A549 (cell line): Measurements from ENCODE around the gene F2RL1. TPM values are rescaled to one million over a fixed set of nuclear protein-coding genes. Genes with fewer than 3 reads are reported as not detected.
"Not testable (repeated sequence)": the region's sequence is repeated elsewhere in the genome, so short reads cannot be mapped to it uniquely, and the experiment has no call there.

Experiments used
- ATAC-seq, 2 experiments: fragments of 200-7000 bp in 1 of 2; fragments of >200 bp in 1 of 2; cut with Nextera tagmentation in 1 of 2; cut with Tn5 transposase in 1 of 2; 3 replicates each; pipeline versions ENCODE4 v1.8.0 to v1.9.1; 2018 to 2020; ENCODE audit warnings: mild to moderate bottlenecking in 1 of 2, moderate library complexity in 1 of 2
- CTCF ChIA-PET: fragments of 300-600 bp; sonication (Branson Sonifier 250); formaldehyde crosslinking; extraction: SDS; loops from one replicate; lab custom pipeline; 2021; ENCODE audit warnings: antibody characterized with exemption, inconsistent platforms; lab: Yijun Ruan, JAX
- POLR2A ChIA-PET: fragments of 350-600 bp; formaldehyde crosslinking; extraction: SDS; loops from one replicate; lab custom pipeline; 2021; ENCODE audit warnings: antibody characterized with exemption, inconsistent platforms; lab: Yijun Ruan, JAX
- DNase-seq, 2 experiments: peaks; one replicate each; pipeline versions ENCODE4 v3.0.0 to v3.0.0-alpha.2; 2011 to 2016; ENCODE audit warnings: low read depth in 1 of 2, low spot score in 1 of 2
- FAIRE-seq: peaks from 2 replicates; lab custom pipeline; 2011; peaks lifted over from hg19 to GRCh38; lab: Jason Lieb, UNC
- H3K27ac ChIP-seq, 2 experiments: fragments of >200 bp; sonication (Bioruptor Twin); formaldehyde crosslinking; 3 replicates each; pipeline ENCODE4 v1.5.1; 2016 to 2017
- H3K4me1 ChIP-seq: fragments of >200 bp; sonication (Bioruptor Twin); formaldehyde crosslinking; 3 replicates; pipeline ENCODE4 v1.6.1; 2016
- H3K4me2 ChIP-seq: fragments of >200 bp; sonication (Bioruptor Twin); formaldehyde crosslinking; 3 replicates; pipeline ENCODE4 v1.6.1; 2016
- H3K4me3 ChIP-seq: fragments of >200 bp; sonication (Bioruptor Twin); formaldehyde crosslinking; 3 replicates; pipeline ENCODE4 v1.5.1; 2016
- H3K9me3 ChIP-seq: fragments of >200 bp; sonication (Bioruptor Twin); formaldehyde crosslinking; 3 replicates; pipeline ENCODE4 v1.6.1; 2016
- BHLHE40 ChIP-seq: IDR thresholded peaks from 2 replicates; pipeline ENCODE4 v1.6.1; 2012; ENCODE audit warnings: low read depth, low read length, inconsistent platforms
- EHMT2 ChIP-seq: fragments of 200-600 bp; sonication (generic); IDR thresholded peaks from 2 replicates; pipeline ENCODE4 v1.6.1; 2016; ENCODE audit warnings: antibody characterized with exemption, low read depth, mild to moderate bottlenecking, moderate library complexity
- FOSL2 ChIP-seq, 2 experiments: fragments of 450-650 bp in 1 of 2; fragments of >200 bp in 1 of 2; sonication (Bioruptor Twin) in 1 of 2; formaldehyde crosslinking; IDR thresholded peaks; 2 replicates each; pipeline versions ENCODE4 v1.5.0 to v1.6.1; 2016 to 2020; ENCODE audit warnings: mild to moderate bottlenecking in 1 of 2, moderate library complexity in 1 of 2
- FOXS1 ChIP-seq: fragments of 250-450 bp; sonication (Bioruptor Pico); IDR thresholded peaks from 2 replicates; pipeline ENCODE4 v1.5.0; 2020; ENCODE audit warnings: mild to moderate bottlenecking, moderate library complexity
- GATA3 ChIP-seq: IDR thresholded peaks from 2 replicates; pipeline ENCODE4 v1.6.1; 2012; ENCODE audit warnings: borderline replicate concordance
- HEYL ChIP-seq: fragments of 250-450 bp; sonication (Bioruptor Pico); IDR thresholded peaks from 2 replicates; pipeline ENCODE4 v1.8.0; 2021; ENCODE audit warnings: mild to moderate bottlenecking, moderate library complexity
- HOXB13 ChIP-seq: fragments of 250-450 bp; sonication (Bioruptor Pico); IDR thresholded peaks from 2 replicates; pipeline ENCODE4 v1.5.0; 2020; ENCODE audit warnings: low read depth, mild to moderate bottlenecking, moderate library complexity
- HOXB5 ChIP-seq: fragments of 250-450 bp; sonication (Bioruptor Pico); IDR thresholded peaks from 2 replicates; pipeline ENCODE4 v1.5.0; 2020; ENCODE audit warnings: mild to moderate bottlenecking, moderate library complexity
- JUN ChIP-seq, 2 experiments: fragments of >200 bp; sonication (Bioruptor Twin); formaldehyde crosslinking; IDR thresholded peaks; 2 replicates in 1 of 2; 3 replicates in 1 of 2; pipeline ENCODE4 v1.6.1; 2016 to 2017
- KDM1A ChIP-seq: fragments of 200-600 bp; sonication (generic); IDR thresholded peaks from 2 replicates; pipeline ENCODE4 v1.6.1; 2016; ENCODE audit warnings: low read depth, mild to moderate bottlenecking
- MYC ChIP-seq: IDR thresholded peaks from 2 replicates; pipeline ENCODE4 v1.6.1; 2012; ENCODE audit warnings: mild to moderate bottlenecking, inconsistent platforms, low read length, improper control_type of control experiment, borderline replicate concordance
- POLR2A ChIP-seq: IDR thresholded peaks from 2 replicates; pipeline ENCODE4 v1.6.1; 2012; ENCODE audit warnings: mild to moderate bottlenecking, low read length
- RCOR1 ChIP-seq: fragments of 150-350 bp; IDR thresholded peaks from 2 replicates; pipeline ENCODE4 v1.6.1; 2014; ENCODE audit warnings: antibody characterized with exemption, low read length, low read depth
- RFX5 ChIP-seq: fragments of 450-650 bp; IDR thresholded peaks from 2 replicates; pipeline ENCODE4 v1.7.1; 2014; ENCODE audit warnings: antibody characterized with exemption, mild to moderate bottlenecking, moderate library complexity
- SMC3 ChIP-seq: fragments of >200 bp; sonication (Bioruptor Twin); formaldehyde crosslinking; IDR thresholded peaks from 3 replicates; pipeline ENCODE4 v1.6.1; 2018; ENCODE audit warnings: inconsistent platforms
- TP53 ChIP-seq: fragments of 250-450 bp; sonication (Bioruptor Pico); IDR thresholded peaks from 2 replicates; pipeline ENCODE4 v1.5.0; 2021; ENCODE audit warnings: mild to moderate bottlenecking, moderate library complexity
- ZNF302 ChIP-seq: fragments of 250-450 bp; sonication (Bioruptor Pico); IDR thresholded peaks from 2 replicates; pipeline ENCODE4 v1.9.0; 2021; ENCODE audit warnings: inconsistent platforms, mild to moderate bottlenecking, moderate library complexity
- ZSCAN20 ChIP-seq: fragments of 250-450 bp; sonication (Bioruptor Pico); IDR thresholded peaks from 2 replicates; pipeline ENCODE4 v1.8.0; 2022; ENCODE audit warnings: mild to moderate bottlenecking, moderate library complexity
- WGBS: methylation state at CpG from one replicate; pipeline ENCODE4 v1.1.6; 2017; ENCODE audit errors: missing lambda C conversion rate; 5-methylcytosine and 5-hydroxymethylcytosine counted together
- polyA plus RNA-seq, 4 experiments: library from polyadenylated mRNA; depleted of rRNA in 3 of 4; stranded (reverse); fragments of >200 nt; fragmentation: RNase III in 1 of 4; extraction: RNeasy Plus Mini Kit Qiagen cat#74134 plus additional on column Dnase treatment in 1 of 4; gene quantifications; 2 replicates in 3 of 4; 3 replicates in 1 of 4; pipeline ENCODE4 v1.2.3, GENCODE V29; 2011 to 2017
- TF ChIP-seq, protein P1 (sequence below): fragments of >200 bp; sonication (Bioruptor Twin); formaldehyde crosslinking; IDR thresholded peaks from 3 replicates; pipeline ENCODE4 v1.6.1; 2016
- TF ChIP-seq, protein P2 (sequence below): fragments of 150-350 bp; IDR thresholded peaks from 2 replicates; pipeline ENCODE4 v1.6.1; 2014; ENCODE audit warnings: low read depth, mild to moderate bottlenecking, low read length
- TF ChIP-seq, protein P3 (sequence below): fragments of 450-650 bp; IDR thresholded peaks from 2 replicates; pipeline ENCODE4 v1.6.1; 2014; ENCODE audit warnings: antibody characterized with exemption
- TF ChIP-seq, protein P4 (sequence below): fragments of 250-450 bp; sonication (Bioruptor Pico); IDR thresholded peaks from 2 replicates; pipeline ENCODE4 v1.5.0; 2021; ENCODE audit warnings: mild to moderate bottlenecking, moderate library complexity, borderline replicate concordance
- TF ChIP-seq, protein P5 (sequence below): fragments of >200 bp; sonication (Bioruptor Twin); formaldehyde crosslinking; IDR thresholded peaks from 2 replicates; pipeline ENCODE4 v1.6.1; 2016

Gene F2RL1
- polyA plus RNA-seq, 2 of the 4 experiments (the other 2 are of a cell fraction): 88.7 to 226 TPM

DNA sequence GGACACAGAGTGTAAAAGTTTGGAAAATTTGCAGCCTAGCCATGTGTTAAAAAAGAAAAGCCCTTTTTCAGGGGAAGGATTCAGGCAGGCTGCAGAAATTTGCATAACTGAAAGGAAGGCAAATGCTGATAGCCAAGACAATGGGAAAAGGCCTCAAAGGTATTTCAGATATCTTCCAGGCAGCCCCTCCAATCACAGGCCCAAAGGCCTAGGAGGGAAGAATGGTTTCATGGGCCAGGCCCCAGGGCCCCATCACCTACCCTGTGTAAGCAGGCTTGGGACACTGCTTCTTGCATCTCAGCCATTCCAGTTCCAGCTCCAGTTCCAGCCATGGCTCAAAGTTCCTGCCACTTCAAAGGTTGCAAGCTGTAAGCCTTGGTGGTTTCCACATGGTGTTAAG, 35.8 kb downstream of the F2RL1 start:
- DNase-seq (no peak), ATAC-seq (no peak), FAIRE-seq (no peak)
- H3K27ac ChIP-seq: no peak overlapping the region
- ChIA-PET POLR2A (no interaction called here), CTCF (interaction anchor here (0.7 to 1.7 kb wide), 3 partner anchors 11 to 162 kb away, joined by 3 to 9 read pairs (median 4); no protein-coding TSS in a partner anchor)
- TF ChIP-seq, protein P1, sequence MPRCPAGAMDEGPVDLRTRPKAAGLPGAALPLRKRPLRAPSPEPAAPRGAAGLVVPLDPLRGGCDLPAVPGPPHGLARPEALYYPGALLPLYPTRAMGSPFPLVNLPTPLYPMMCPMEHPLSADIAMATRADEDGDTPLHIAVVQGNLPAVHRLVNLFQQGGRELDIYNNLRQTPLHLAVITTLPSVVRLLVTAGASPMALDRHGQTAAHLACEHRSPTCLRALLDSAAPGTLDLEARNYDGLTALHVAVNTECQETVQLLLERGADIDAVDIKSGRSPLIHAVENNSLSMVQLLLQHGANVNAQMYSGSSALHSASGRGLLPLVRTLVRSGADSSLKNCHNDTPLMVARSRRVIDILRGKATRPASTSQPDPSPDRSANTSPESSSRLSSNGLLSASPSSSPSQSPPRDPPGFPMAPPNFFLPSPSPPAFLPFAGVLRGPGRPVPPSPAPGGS: no peak
- no peak for TF ChIP-seq POLR2A
- no peak for TF ChIP-seq SMC3
- no peak for TF ChIP-seq ZNF302 (CRISPR knock-in tag)
- no peak for TF ChIP-seq RCOR1
- TF ChIP-seq KDM1A: no peak
- TF ChIP-seq, protein P2, sequence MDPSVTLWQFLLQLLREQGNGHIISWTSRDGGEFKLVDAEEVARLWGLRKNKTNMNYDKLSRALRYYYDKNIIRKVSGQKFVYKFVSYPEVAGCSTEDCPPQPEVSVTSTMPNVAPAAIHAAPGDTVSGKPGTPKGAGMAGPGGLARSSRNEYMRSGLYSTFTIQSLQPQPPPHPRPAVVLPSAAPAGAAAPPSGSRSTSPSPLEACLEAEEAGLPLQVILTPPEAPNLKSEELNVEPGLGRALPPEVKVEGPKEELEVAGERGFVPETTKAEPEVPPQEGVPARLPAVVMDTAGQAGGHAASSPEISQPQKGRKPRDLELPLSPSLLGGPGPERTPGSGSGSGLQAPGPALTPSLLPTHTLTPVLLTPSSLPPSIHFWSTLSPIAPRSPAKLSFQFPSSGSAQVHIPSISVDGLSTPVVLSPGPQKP: no peak
- no peak for TF ChIP-seq HOXB13 (CRISPR knock-in tag)
- TF ChIP-seq, protein P3, sequence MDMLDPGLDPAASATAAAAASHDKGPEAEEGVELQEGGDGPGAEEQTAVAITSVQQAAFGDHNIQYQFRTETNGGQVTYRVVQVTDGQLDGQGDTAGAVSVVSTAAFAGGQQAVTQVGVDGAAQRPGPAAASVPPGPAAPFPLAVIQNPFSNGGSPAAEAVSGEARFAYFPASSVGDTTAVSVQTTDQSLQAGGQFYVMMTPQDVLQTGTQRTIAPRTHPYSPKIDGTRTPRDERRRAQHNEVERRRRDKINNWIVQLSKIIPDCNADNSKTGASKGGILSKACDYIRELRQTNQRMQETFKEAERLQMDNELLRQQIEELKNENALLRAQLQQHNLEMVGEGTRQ: no peak
- no peak for TF ChIP-seq HEYL (CRISPR knock-in tag)
- no peak for TF ChIP-seq HOXB5 (CRISPR knock-in tag)
- TF ChIP-seq JUN (IDR thresholded peaks at IDR 0.05): no peak
- no peak for TF ChIP-seq MYC
- TF ChIP-seq FOXS1 (CRISPR knock-in tag): no peak
- no peak for TF ChIP-seq ZSCAN20 (CRISPR knock-in tag)
- TF ChIP-seq EHMT2: no peak
- no peak overlapping the region for H3K4me3 ChIP-seq
- H3K4me2 ChIP-seq: no peak overlapping the region
- no peaks in the 10 kb centered on the region for H3K9me3 ChIP-seq
- peaks cover 10% of the 10 kb centered on the region for H3K4me1 ChIP-seq

DNA sequence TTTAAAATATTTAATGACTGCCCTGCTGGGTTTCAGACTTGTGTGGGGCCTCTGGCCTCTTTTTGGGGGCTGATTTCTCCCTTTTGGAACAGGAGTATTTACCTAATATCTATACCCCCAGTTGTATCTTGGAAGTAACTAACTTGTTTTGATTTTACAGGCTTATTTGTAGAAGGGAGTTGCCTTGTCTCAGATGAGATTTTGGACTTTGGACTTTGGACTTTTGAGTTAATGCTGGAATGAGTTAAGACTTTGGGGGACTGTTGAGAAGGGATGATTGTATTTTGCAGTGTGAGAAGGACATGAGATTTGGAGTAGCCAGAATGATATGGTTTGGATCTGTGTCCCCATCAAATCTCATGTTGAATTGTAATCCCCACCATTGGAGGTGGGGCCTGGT, 36.7 kb downstream of the F2RL1 start:
- CTCF ChIA-PET: interaction anchor here (0.7 to 1.7 kb wide), 4 partner anchors 10 to 161 kb away, joined by 3 to 9 read pairs (median 4); no protein-coding TSS in a partner anchor
- DNase-seq, POLR2A ChIA-PET, H3K4me1 ChIP-seq, ATAC-seq, H3K9me3 ChIP-seq, H3K4me3 ChIP-seq, FAIRE-seq: not testable (repeated sequence)
- H3K4me2 ChIP-seq: peak overlapping the region; percentile 31
- peak overlapping the region in 1 of 2 experiments; percentile 47; a peak in 1 of 6 replicates for H3K27ac ChIP-seq

DNA sequence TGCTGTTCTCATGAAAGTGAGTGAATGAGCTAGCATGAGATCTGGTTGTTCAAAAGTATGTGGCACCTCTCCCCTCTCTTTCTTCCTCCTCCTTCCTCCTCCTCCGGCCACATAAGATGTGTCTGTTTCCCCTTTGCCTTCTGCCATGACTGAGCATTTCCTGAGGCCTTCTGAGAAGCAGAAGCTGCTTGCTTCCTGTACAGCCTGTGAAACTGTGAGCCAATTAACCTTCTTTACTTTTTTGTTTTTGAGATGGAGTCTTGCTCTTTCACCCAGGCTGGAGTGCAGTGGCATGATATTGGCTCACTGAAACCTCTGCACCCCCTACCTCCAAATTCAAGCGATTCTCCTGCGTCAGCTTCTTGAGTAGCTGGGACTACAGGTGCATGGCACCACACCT, 37.1 kb downstream of the F2RL1 start:
- no peaks in the 10 kb centered on the region for H3K9me3 ChIP-seq
- ChIA-PET POLR2A (no interaction called here), CTCF (interaction anchor here (0.9 to 1.7 kb wide), 5 partner anchors 12 to 221 kb away, joined by 3 to 9 read pairs (median 3); no protein-coding TSS in a partner anchor)
- H3K4me3 ChIP-seq: no peak overlapping the region
- DNase-seq: no peak
- WGBS: 94% methylated on average over 3 of the region's 3 CpGs
- TF ChIP-seq KDM1A: no peak
- no peak for TF ChIP-seq BHLHE40
- TF ChIP-seq HOXB5 (CRISPR knock-in tag): no peak
- TF ChIP-seq, protein P4, sequence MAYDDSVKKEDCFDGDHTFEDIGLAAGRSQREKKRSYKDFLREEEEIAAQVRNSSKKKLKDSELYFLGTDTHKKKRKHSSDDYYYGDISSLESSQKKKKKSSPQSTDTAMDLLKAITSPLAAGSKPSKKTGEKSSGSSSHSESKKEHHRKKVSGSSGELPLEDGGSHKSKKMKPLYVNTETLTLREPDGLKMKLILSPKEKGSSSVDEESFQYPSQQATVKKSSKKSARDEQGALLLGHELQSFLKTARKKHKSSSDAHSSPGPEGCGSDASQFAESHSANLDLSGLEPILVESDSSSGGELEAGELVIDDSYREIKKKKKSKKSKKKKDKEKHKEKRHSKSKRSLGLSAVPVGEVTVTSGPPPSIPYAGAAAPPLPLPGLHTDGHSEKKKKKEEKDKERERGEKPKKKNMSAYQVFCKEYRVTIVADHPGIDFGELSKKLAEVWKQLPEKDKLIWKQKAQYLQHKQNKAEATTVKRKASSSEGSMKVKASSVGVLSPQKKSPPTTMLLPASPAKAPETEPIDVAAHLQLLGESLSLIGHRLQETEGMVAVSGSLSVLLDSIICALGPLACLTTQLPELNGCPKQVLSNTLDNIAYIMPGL (CRISPR knock-in tag): no peak
- TF ChIP-seq GATA3: no peak
- TF ChIP-seq RFX5: no peak
- TF ChIP-seq ZSCAN20 (CRISPR knock-in tag): no peak
- TF ChIP-seq TP53 (CRISPR knock-in tag): no peak
- TF ChIP-seq, protein P5, sequence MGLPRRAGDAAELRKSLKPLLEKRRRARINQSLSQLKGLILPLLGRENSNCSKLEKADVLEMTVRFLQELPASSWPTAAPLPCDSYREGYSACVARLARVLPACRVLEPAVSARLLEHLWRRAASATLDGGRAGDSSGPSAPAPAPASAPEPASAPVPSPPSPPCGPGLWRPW: no peak
- TF ChIP-seq HEYL (CRISPR knock-in tag): no peak
- TF ChIP-seq EHMT2: no peak
- no peak for TF ChIP-seq FOSL2 (IDR thresholded peaks at IDR 0.05)
- TF ChIP-seq FOSL2 (CRISPR knock-in tag; IDR thresholded peaks at IDR 0.05): no peak
- TF ChIP-seq MYC: no peak
- peak overlapping the region; percentile 31 for H3K4me2 ChIP-seq
- peak overlapping the region in 1 of 2 experiments; percentile 47; a peak in 1 of 6 replicates for H3K27ac ChIP-seq
- H3K4me1 ChIP-seq: peaks cover 10% of the 10 kb centered on the region
- no peak for ATAC-seq
- no peak for FAIRE-seq

DNA sequence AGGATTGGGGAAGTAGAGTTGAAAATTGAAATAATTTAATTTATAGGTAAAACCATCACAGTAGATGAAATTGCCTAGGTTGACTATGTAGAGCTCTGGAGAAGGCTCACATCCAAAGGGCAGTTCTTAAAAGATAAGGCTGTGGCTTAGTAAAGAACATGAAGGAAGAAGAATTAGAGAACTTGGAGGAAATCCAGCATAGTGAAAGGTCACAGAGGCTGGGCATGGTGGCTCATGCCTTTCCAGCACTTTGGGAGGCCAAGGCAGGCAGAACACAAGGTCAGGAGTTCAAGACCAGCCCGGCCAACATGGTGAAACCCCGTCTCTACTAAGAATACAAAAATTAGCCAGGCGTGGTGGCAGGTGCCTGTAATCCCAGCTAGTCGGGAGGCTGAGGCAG, 38.0 kb downstream of the F2RL1 start:
- ATAC-seq, H3K9me3 ChIP-seq, H3K4me2 ChIP-seq, H3K27ac ChIP-seq, H3K4me3 ChIP-seq, DNase-seq, POLR2A ChIA-PET, H3K4me1 ChIP-seq, FAIRE-seq: not testable (repeated sequence)
- CTCF ChIA-PET: interaction anchor here (0.9 to 2.2 kb wide), 5 partner anchors 11 to 221 kb away, joined by 3 to 7 read pairs (median 3); no protein-coding TSS in a partner anchor
- WGBS: 89% methylated on average over 4 of the region's 4 CpGs
